ENCODE measurements around the gene MEG3.

Gene MEG3

GRCh38 chr14:100832311-100832960 lies 6.5 kb downstream of the MEG3 start:
- DNase-seq (ENCODE audit: low read depth in 2 of 2) = no peak

GRCh38 chr14:100834082-100834793 lies 8.3 kb downstream of the MEG3 start:
- no peak for DNase-seq (ENCODE audit: low read depth in 2 of 2)

GRCh38 chr14:100834794-100835547 lies 9.1 kb downstream of the MEG3 start:
- DNase-seq (ENCODE audit: low read depth in 2 of 2) = no peak

GRCh38 chr14:100835548-100836310 lies 9.8 kb downstream of the MEG3 start:
- no peak for DNase-seq (ENCODE audit: low read depth in 2 of 2)

GRCh38 chr14:100836311-100836805 lies 10.4 kb downstream of the MEG3 start:
- DNase-seq (ENCODE audit: low read depth in 2 of 2) = no peak

- DNase-seq (ENCODE audit: low read depth in 2 of 2) = no peak
Measured at GRCh38 chr14:100836941-100837804, 11.3 kb downstream of the MEG3 start.

DNA sequence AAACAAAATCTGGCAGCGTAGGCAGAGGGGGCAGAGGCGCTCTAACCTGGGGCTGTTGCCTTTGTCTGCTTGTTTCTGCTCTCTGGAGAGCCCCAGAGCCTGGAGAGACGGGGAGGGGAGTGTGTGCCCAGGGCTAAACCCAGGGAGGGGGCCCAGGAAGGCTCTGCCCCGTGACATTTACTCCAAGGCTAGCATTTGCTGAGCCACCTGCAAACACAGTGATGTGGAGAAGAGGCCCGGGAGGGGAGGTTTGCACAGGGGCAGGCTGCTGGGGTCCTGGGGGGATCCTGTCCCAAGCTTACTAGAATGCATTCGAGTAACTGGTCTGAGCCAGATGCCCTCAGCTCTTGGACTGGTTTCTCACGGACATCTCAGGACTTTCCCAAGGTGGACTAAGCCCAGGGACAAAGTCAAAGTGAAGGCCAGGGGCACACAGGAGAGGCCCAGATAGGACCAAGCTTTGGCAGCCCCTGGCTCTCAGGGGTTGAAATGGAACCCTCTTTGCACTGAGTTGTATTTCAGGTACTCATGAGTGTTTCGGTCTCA lies 12.0 kb downstream of the MEG3 start:
- no peak for DNase-seq (ENCODE audit: low read depth in 2 of 2)

GRCh38 chr14:100838493-100839314 lies 12.8 kb downstream of the MEG3 start:
- DNase-seq (ENCODE audit: low read depth in 2 of 2) = no peak

- DNase-seq (ENCODE audit: low read depth in 2 of 2) = no peak
Measured at GRCh38 chr14:100839315-100839585, 13.3 kb downstream of the MEG3 start.

DNA sequence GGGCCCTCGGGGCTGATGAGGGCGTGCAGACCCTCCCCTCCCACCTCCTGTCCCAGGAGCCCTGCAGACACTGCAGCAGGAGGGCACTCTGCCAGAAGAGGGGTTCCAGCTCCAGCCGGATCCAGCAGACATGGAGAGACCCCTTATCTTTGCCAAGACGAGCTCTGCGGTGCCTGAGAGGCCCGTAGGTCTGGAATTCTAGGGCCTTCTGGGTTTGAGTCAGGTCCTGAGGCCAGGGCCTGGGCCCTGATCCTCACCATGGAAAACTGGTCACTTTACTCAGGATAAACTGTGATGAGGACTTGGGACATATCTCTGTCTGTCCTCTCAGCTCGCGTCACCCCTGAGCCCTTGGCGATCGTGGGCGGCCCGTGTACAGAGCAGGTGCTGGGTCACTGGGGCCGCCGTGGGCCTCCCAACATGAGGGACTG lies 13.8 kb downstream of the MEG3 start:
- DNase-seq (ENCODE audit: low read depth in 2 of 2) = no peak

GRCh38 chr14:100840286-100841065 lies 14.6 kb downstream of the MEG3 start:
- DNase-seq (ENCODE audit: low read depth in 2 of 2) = no peak

GRCh38 chr14:100841066-100841760 lies 15.3 kb downstream of the MEG3 start:
- no peak for DNase-seq (ENCODE audit: low read depth in 2 of 2)

- no peak for DNase-seq (ENCODE audit: low read depth in 2 of 2)
Measured at GRCh38 chr14:100841761-100842403, 16.0 kb downstream of the MEG3 start.

DNA sequence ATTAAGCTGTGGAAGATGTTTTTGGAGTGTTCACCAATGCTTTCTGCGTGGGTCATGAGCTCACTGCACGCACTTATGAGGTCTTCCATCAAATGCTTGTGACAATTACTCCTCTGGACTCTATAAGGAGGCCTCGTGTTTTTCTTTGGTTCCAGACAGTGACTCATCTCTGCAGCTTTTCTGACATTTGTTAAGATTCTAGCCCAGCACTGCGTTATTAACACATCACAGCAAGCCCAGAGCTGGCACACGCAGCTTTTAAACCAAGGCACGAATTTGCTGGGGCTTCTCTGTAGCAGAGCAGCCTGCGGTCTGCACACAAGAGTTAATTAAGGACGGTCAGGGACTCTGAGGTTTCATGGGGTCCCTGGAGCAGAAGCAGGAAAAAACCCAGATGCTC lies 16.9 kb downstream of the MEG3 start:
- no peak for DNase-seq (ENCODE audit: low read depth in 2 of 2)

DNA sequence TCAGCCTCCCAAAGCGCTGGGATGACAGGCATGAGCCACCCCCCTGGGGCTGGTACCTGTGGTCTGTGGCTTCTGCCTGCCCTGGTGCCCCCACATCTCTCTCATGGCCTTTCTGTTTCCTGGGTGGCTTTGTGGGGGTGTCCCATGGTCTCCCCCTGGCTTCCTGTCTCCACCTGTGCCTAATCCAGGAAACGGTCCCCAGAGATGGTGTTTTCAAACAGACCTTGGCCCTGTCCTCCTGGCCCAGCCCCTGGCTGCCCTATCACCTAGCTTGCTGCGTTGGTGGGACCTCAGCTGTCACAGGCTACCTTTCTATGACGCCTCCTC lies 18.1 kb downstream of the MEG3 start:
- DNase-seq (ENCODE audit: low read depth in 2 of 2) = no peak

GRCh38 chr14:100844421-100844820 lies 18.5 kb downstream of the MEG3 start:
- no peak for DNase-seq (ENCODE audit: low read depth in 2 of 2)

GRCh38 chr14:100844846-100845245 lies 18.9 kb downstream of the MEG3 start:
- no peak for DNase-seq (ENCODE audit: low read depth in 2 of 2)

DNA sequence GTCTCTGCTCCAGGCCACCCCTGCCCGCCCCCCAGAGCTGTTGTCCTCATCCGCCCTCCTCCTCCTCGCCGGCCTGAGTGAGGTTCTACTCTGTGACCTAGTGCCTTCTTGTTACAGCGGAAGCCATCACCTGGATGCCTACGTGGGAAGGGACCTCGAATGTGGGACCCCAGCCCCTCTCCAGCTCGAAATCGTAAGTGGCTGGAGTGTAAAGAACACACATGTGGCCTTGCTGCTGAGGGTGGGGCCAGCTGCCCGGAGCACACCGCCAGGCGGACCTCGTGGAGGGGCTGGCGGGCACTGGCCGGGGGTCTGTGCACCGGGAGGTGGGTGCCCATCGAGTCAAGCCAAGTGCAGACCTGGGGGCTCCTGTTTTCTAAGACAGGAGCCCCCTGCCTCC lies 19.4 kb downstream of the MEG3 start:
- no peak for DNase-seq (ENCODE audit: low read depth in 2 of 2)

Data from stimulated activated CD8-positive, alpha-beta memory T cell treated with anti-CD3 and anti-CD28 coated beads, Interleukin-2, amount 100 ng/mL, for 48 hours (primary cell).